ENCODE results near the gene CDH13.

Gene CDH13

DNA sequence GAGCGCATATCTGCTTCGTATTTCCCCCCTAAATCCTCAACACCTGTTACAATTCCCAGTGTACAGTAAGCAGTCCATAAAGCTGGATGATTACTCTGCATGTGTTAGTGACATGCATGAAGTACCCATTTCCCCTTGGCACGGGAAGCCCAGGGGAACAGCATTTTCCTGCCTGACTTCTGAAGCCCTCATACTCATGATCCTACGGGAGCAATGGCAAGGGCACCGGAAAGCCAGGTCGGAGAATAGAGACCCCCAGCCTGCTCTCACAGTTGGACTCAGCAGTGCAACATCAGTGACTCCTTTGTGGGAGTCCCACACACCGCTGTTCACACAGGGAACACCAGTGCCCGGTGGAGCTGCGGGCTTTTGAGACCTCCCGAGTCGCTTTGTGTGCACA, 336.9 kb downstream of the CDH13 start:
- no peak for DNase-seq

- no peak for DNase-seq
Measured at GRCh38 chr16:82965808-82966207, 339.0 kb downstream of the CDH13 start.

DNA sequence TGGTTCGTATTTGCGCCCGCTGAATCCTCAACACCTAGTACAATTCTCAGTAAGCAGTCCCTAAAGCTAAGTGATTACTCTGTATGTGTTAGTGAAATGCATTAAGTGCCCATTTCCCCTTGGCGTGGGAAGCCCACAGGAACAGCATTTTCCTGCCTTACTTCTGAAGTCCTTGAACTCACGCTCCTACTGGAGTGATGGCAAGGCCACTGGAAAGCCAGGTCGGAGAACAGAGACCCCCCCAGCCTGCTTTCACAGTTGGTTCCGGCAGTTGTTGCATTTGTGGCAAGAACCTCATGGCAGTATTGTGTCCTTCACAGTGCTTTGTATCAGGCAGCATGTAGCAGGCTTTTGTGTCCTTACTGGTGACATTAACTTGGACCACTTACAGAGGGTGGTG, 340.7 kb downstream of the CDH13 start:
- DNase-seq: no peak

GRCh38 chr16:82971126-82971525, 344.4 kb downstream of the CDH13 start:
- DNase-seq: no peak

GRCh38 chr16:82972331-82972919, 345.7 kb downstream of the CDH13 start:
- no peak for DNase-seq

- DNase-seq: no peak
Measured at GRCh38 chr16:82979406-82980111, 352.8 kb downstream of the CDH13 start.

DNA sequence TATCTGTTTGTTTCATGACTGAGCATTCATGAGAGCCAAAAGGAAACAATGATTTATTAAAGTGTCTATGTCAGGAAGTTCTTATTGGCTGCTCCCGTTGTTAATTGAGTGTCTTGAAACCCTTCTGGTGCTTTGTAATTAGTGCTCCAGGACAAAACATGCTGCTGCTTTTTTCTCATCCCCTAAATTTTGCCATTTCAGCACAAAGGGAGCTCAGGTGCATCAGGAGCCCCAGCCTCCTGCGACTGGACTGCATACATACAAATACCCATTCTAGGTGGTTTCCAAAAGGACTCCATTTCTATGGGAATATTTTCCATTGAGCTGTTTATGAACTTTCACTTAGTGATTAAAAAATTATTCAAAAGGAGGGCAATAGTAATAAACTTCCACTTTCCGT, 354.0 kb downstream of the CDH13 start:
- DNase-seq: no peak

GRCh38 chr16:82987767-82988166, 361.0 kb downstream of the CDH13 start:
- DNase-seq: no peak

- no peak for DNase-seq
Measured at GRCh38 chr16:82990155-82990554, 363.4 kb downstream of the CDH13 start.

GRCh38 chr16:82991410-82991809, 364.6 kb downstream of the CDH13 start:
- no peak for DNase-seq

DNA sequence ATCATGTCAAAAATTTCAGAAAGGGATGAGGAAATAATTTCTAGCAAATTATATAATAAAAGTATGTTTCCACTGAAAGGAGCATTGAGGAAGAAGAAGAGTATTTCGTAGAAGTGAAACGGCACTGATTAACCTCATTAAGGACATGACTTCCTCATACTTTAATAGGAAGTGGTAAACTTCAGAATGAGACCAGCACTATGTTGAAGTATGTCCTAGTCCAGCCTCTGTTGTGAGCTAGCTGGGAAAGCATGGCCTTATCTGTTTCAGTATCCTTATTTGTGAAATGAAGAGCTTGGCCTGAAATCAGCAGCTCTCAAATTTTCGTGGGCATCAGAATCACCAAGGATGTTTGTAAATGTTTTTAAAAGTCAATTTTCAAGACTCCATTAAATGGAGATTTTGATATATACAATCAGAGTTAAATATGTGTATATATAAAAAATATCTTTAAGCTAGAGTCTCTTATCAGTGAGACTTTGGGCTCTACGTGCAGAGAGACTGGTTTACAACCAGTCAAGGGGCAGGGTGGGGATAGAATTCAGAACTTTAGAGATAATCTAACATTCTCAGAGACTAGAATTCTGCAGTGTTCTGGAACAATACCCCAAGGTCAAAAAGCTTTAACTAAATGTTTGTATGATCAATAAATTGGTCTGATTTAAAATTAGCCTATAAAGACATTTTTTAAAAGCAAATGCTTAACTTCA, 365.4 kb downstream of the CDH13 start:
- DNase-seq: peak; percentile 51

DNA sequence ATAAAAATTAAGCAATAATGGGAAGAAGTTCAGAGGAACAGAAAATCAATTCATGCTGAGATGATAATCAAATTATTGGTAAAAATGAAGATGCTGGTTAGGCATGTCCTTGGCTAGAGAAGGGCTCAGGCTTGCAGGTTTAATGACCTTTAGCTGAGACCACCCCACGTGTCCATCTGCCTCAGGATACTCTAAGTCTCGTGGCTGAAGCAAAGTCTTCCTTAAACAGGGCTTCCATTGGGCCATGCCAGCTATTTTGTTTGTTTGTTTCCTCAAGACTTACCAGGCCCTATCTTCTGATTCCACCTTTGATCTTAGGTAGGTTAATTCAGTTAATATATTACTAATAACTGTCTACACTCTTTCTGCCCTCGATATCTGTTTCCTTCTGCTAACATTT, 366.0 kb downstream of the CDH13 start:
- DNase-seq: no peak

DNA sequence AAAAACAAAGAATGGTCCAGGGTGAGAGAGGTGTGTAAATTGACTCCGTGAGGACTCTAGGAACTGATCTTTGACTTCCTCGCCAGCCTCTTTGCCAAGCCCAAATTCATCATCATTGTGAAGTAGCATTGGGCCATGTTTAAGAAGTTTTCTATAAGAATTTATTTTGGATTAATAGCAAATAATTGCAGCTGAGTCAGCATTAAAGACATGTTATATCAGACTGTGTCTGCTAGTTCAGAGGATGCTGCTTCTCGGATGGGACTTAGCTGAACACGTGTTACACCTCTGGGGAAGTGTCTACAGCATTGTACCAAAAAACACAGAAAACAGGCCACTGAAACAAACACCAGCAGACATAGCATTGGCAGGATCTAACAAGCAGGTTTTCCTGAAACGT, 366.6 kb downstream of the CDH13 start:
- no peak for DNase-seq

- DNase-seq: no peak
Measured at GRCh38 chr16:82993926-82994325, 367.2 kb downstream of the CDH13 start.

DNA sequence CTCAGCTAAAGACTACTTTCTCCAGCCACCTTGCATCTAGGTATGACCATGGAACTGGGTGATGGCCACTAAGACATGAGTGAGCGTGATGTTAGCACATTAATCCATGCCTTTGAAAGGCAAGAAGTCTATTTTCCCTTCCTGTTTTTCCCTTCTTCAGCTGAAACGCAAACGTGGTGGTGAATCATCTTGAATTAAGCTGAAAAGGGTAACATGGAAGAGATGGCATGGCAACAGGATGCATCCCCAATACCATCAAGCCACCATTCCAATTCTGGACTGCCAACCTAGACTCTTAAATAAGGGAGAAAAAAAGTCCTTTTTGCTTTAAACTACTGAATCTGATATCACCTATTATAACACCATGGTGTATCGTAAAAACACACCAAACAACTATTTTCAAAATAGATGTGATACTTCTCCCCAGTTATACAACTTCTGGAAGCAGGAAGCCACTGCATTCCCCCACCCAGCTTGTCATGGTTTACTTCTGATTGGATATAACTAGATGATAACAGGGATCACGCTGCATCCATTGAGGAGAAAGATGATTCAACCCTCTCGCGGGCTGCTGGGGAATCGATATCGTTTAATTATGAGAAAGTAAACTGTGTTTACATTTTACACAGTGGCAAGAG, 368.6 kb downstream of the CDH13 start:
- DNase-seq: peak; percentile 46

- peak; percentile 82 for DNase-seq
Measured at GRCh38 chr16:82995924-82996441, 369.2 kb downstream of the CDH13 start.

GRCh38 chr16:82996814-82997213, 370.0 kb downstream of the CDH13 start:
- no peak for DNase-seq

GRCh38 chr16:82999711-83000110, 372.9 kb downstream of the CDH13 start:
- no peak for DNase-seq

DNA sequence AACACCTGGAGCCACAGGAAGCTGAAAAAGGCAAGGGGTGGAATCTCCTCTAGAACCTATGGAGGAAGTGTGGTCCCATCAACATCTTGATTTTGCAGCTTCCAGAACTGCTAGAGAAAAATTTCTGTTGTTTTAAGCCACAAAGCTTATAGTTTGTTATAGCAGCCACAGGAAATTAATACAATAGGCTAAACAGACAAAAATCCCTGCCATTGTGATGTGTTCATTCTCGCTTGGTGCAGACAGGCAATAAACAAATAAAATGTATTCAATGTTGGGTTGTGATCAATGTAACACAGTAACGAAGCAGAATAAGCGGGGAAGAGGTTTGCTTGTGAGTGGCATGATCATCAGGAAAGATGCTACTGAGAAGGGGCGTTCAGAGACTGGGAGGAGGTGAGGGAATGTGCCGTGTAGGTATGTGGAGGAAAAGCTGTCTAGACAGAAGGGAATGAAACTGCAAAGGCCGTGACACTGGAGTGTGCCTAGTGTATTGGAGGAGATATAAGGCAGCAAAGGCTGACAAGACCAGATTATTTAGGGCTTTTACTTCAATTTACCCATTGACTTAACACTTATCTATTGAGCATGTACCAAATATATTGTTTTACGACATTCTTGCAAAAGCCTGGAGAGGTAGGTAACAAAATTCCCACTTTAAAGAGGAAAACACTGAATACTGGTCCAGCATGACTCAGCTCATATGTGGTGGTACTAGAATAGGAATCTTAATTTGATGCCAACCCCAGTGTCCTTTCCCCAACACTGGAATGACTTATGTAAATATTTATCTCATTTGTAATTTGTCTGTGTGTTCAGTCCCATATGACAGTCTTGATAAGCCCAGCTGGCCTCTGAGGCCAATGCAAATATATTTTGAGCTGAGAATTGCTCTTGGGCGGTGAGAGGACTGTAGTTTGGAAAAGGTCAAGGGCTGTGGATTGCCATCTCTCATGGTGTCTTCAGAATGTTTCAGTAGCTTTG, 375.9 kb downstream of the CDH13 start:
- DNase-seq: no peak

- no peak for DNase-seq
Measured at GRCh38 chr16:83004868-83005652, 378.3 kb downstream of the CDH13 start.

DNA sequence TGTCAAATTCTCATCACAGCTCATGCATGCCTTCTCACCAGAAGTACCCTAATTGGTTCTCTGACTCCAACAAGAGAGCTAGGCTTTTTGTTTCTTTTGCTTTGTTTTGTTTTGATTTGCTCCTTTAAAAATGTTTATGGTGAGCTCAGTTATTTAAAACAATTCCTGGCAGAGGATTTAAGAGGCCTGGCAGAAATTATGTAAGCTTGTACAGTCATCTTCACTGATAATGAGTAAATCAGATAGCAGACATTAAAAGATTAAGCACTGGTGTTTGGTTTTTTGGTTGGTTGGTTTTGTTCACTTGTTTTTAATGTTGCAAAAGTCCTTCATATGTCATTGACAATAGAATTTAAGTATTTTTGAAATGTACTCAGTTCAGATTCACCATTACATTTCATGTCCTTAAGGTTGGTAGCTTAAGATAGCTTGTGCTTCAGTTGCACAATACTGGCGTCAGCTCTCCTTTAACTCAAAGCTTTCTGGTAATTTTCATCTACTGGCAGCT, 378.9 kb downstream of the CDH13 start:
- no peak for DNase-seq

All from MV-4-11 (cell line).